Measurements from ENCODE around the gene ANKS1A. TPM values are rescaled to one million over a fixed set of nuclear protein-coding genes. Genes with fewer than 3 reads are reported as not detected.

The ANKS1A gene
- total RNA-seq, 8 experiments from 2014 or later = 19.7 to 46.3 (median 30.9) TPM

DNA sequence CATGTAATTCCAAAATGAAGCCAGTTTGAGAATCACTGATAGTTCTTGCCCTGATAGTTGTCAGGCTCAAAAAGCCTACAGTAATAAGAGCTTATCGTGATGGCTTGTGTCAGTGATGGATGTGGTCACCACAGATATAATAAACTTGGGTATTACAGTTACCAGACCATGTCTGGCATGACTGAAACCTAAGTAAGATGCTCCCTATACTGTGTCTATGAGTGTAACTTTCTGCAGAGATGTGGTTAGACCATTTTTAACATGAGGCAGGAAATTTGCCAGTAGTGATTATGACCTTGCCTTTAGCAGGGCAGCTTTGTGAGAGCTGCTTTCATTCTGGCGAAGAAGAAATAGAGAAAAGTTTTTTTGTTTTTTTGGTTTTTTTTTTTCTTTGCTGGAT, 90.2 kb downstream of the ANKS1A start:
- in situ Hi-C loops (cut with MboI; ENCODE audit: low pct_unique_long_range_greater_than_20kb in 2 of 9, low sequenced_read_pairs in 9 of 9, unreplicated experiment in 9 of 9) = loop anchor here in 8 of 9 experiments (25.0 kb wide), 4 partner anchors 133 to 258 kb away; partner anchors contain the start of genes TCP11 (in 4 of the 8) and SCUBE3 (in 2 of the 8)
- ATAC-seq (replicated peaks in 6 of 8) = no peak
- 83 to 100% (median 100%) methylated on average over 1 to 2 of the region's 2 CpGs; no CpG with 5 or more reads in 2 of the 10 experiments for WGBS, 10 experiments
- Histone ChIP-seq H3K4me1 (replicated peaks in 1 of 2) (no peaks in the 10 kb centered on the region), H3K4me3 (no peak overlapping the region), H3K27ac (no peak overlapping the region)

DNA sequence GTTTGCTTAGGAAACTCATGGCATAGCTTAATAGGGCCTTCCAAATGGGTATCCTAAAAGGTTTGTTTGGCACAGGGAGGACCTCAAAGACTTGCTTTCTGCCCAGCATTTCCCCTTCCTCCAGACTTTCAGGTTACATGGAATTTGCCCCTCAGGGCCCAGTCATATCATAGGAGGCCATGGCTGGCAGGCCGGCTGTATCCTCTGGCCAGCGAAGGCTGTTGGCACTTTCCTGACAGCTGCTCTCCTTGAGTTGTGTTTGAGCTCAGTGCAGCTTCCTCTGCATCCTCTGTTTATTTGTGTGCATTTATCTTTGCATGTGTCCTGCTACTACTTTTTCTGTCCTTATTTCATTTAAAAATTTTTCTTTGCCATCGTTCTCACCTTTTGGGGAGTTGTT, 90.9 kb downstream of the ANKS1A start:
- Histone ChIP-seq H3K4me1 (replicated peaks in 1 of 2) (no peaks in the 10 kb centered on the region), H3K4me3 (no peak overlapping the region), H3K27ac (no peak overlapping the region)
- WGBS, 10 experiments = 57 to 100% (median 91%) methylated on average over 1 to 3 of the region's 3 CpGs; no CpG with 5 or more reads in 1 of the 10 experiments
- in situ Hi-C loops (cut with MboI; ENCODE audit: low pct_unique_long_range_greater_than_20kb in 2 of 9, low sequenced_read_pairs in 9 of 9, unreplicated experiment in 9 of 9) = loop anchor here in 8 of 9 experiments (10.0 to 25.0 kb wide), 5 partner anchors 132 to 257 kb away; partner anchors contain the start of genes TCP11 (in 4 of the 8) and SCUBE3 (in 2 of the 8)
- ATAC-seq (replicated peaks in 6 of 8) = no peak

DNA sequence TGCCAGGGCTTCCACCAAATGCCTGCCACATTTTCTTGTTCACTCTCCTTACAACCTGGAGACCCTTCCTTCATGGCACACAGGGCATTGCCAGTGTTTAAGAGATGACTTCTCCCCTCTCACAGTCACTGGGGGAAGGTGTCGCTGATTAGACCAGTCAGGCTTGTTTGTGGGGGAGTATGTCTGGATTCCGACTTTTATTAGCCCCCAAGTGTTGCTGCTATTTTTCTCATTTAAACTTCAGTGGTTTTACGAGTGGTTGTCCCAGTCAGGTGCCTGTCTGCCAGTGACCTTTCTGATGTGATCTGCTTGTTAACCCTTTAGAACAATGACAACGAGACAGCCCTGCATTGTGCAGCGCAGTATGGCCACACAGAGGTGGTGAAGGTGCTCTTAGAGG, 92.3 kb downstream of the ANKS1A start:
- 57 to 100% (median 88%) methylated on average over 1 to 4 of the region's 5 CpGs; no CpG with 5 or more reads in 2 of the 10 experiments for WGBS, 10 experiments
- Histone ChIP-seq H3K27ac (no peak overlapping the region), H3K4me3 (no peak overlapping the region), H3K4me1 (replicated peaks in 1 of 2) (no peaks in the 10 kb centered on the region)
- in situ Hi-C loops (cut with MboI; ENCODE audit: low pct_unique_long_range_greater_than_20kb in 2 of 9, low sequenced_read_pairs in 9 of 9, unreplicated experiment in 9 of 9) = loop anchor here in 8 of 9 experiments (10.0 to 25.0 kb wide), 5 partner anchors 131 to 256 kb away; partner anchors contain the start of genes TCP11 (in 4 of the 8) and SCUBE3 (in 2 of the 8)
- ATAC-seq (replicated peaks in 6 of 8) = no peak

DNA sequence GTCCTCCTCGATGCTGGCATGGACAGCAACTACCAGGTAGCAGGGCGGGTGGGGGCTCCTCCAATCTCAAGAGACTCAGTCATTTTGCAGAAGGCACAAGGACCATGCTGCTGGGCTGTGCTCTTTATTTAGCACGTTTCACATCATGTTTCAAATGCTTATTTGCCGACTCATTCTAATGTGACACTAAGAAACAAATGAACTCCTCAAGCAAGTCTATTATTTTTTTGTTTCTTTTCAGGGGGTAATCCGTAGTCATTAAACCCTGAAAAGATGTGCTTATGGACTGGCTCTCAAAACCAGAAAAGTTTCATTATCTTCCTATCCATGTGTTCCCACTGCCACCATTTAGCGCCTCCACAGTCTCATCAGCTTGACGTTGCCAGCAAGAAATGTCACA, 92.9 kb downstream of the ANKS1A start:
- peak in 1 of 8 experiments; percentile 17 for ATAC-seq (replicated peaks in 6 of 8)
- Histone ChIP-seq H3K4me1 (replicated peaks in 1 of 2) (peaks cover 1% of the 10 kb centered on the region in 2 donors), H3K4me3 (no peak overlapping the region), H3K27ac (no peak overlapping the region)
- WGBS, 10 experiments = 50 to 84% (median 77%) methylated on average over 1 to 7 of the region's 7 CpGs; no CpG with 5 or more reads in 1 of the 10 experiments
- in situ Hi-C loops (cut with MboI; ENCODE audit: low pct_unique_long_range_greater_than_20kb in 2 of 9, low sequenced_read_pairs in 9 of 9, unreplicated experiment in 9 of 9) = loop anchor here in 8 of 9 experiments (10.0 to 25.0 kb wide), 5 partner anchors 130 to 255 kb away; partner anchors contain the start of genes TCP11 (in 4 of the 8) and SCUBE3 (in 2 of the 8)

DNA sequence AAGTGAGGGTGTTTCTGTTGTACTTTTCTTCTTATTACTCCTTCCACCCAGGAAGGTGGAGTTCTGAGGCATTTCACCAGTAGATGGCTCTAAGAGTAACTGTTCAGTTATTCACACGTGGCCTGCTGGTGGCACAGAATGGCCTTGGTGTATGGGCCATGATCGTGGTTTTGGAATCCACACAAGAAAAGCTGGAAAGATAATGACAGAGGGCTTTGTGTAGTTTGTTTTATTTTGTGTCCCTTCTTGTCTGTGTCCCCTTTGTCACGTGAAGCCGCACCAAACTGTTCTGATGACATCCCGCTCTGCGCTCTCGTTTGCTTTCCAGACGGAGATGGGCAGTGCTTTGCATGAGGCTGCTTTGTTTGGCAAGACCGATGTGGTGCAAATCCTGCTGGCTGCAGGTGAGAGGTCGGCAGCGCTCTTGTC, 93.4 kb downstream of the ANKS1A start:
- Histone ChIP-seq H3K4me1 (replicated peaks in 1 of 2) (peaks cover 3 to 4% of the 10 kb centered on the region in 2 donors), H3K4me3 (no peak overlapping the region), H3K27ac (no peak overlapping the region)
- 7 to 100% (median 88%) methylated on average over 2 to 7 of the region's 11 CpGs; no CpG with 5 or more reads in 2 of the 10 experiments for WGBS, 10 experiments
- peak in 3 of 8 experiments; percentile 37 to 75 (median 43) for ATAC-seq (replicated peaks in 6 of 8)
- in situ Hi-C loops (cut with MboI; ENCODE audit: low pct_unique_long_range_greater_than_20kb in 2 of 9, low sequenced_read_pairs in 9 of 9, unreplicated experiment in 9 of 9) = loop anchor here in 8 of 9 experiments (10.0 to 25.0 kb wide), 5 partner anchors 130 to 255 kb away; partner anchors contain the start of genes TCP11 (in 4 of the 8) and SCUBE3 (in 2 of the 8)

DNA sequence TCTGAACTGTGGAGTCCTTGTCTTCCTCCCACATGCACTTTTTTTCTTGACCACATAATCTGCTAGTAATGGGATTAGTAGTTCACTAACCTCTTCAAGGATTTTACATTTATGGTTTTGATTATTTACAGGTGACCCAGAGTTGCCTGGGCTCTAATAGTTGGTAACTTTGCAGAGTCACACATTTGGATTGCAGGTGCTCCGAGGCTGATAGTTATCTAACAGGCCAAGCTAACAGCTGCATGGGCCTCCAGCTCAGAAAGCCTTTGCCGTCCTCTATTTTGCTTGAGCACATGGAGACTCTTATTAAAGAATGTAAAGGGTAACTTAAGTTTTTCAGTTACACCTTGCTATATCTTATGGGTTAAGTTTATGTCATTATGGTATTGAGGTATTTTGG, 95.4 kb downstream of the ANKS1A start:
- ATAC-seq (replicated peaks in 6 of 8) = no peak
- peaks cover 3 to 4% of the 10 kb centered on the region in 2 donors for H3K4me1 ChIP-seq (replicated peaks in 1 of 2)
- WGBS, 10 experiments = 43 to 100% (median 100%) methylated on average over 1 to 2 of the region's 2 CpGs; no CpG with 5 or more reads in 3 of the 10 experiments
- H3K4me3 ChIP-seq = no peak overlapping the region
- in situ Hi-C loops (cut with MboI; ENCODE audit: low pct_unique_long_range_greater_than_20kb in 2 of 9, low sequenced_read_pairs in 9 of 9, unreplicated experiment in 9 of 9) = loop anchor here in 8 of 9 experiments (10.0 to 25.0 kb wide), 5 partner anchors 128 to 253 kb away; partner anchors contain the start of genes TCP11 (in 4 of the 8) and SCUBE3 (in 2 of the 8)
- H3K27ac ChIP-seq = no peak overlapping the region

DNA sequence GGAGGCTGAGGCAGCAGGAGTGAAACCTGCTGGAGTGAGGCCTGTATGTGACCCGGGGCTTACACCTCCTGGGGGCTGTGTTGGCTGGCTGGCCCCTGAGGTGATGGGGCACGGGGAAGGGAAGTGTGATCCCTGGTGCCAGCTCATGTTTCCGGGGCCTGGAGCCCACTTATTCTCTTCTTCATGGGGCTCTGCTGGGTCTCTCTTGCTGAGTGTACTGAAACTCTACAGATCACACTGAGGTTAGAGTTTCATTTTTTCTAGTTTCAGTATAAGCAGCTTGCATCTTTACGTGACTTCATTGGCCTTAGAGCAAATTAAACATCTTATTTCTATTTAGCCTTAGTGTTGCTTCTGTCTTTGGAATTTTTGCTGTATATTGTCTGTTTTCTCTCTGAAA, 96.2 kb downstream of the ANKS1A start:
- Histone ChIP-seq H3K4me3 (no peak overlapping the region), H3K4me1 (replicated peaks in 1 of 2) (peaks cover 3 to 4% of the 10 kb centered on the region in 2 donors), H3K27ac (no peak overlapping the region)
- 20 to 100% (median 90%) methylated on average over 1 to 2 of the region's 4 CpGs; no CpG with 5 or more reads in 4 of the 10 experiments for WGBS, 10 experiments
- in situ Hi-C loops (cut with MboI; ENCODE audit: low pct_unique_long_range_greater_than_20kb in 2 of 9, low sequenced_read_pairs in 9 of 9, unreplicated experiment in 9 of 9) = loop anchor here in 8 of 9 experiments (10.0 to 25.0 kb wide), 5 partner anchors 127 to 252 kb away; partner anchors contain the start of genes TCP11 (in 4 of the 8) and SCUBE3 (in 2 of the 8)
- no peak for ATAC-seq (replicated peaks in 6 of 8)

DNA sequence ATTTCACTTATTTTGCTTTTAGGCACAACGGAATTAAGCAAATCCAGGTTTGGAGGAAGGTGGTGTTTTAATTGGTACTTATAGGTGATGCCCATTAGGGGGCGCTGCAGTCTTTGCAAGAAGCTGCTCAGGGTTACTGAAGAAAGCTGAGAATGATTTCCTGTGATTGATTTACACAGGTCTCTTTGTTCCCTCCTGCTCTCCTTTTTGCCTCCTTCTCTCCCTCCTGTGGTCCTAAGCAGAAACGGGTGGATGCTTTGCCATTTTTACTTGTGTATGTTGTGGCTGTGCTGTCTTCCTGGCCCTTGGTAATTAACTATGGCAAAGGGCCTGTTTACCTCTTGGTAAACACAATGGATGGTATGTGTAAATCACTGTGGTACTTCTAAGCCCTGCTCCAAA, 97.8 kb downstream of the ANKS1A start:
- WGBS, 10 experiments = 0 to 40% (median 20%) methylated on average over 2 to 3 of the region's 3 CpGs; no CpG with 5 or more reads in 5 of the 10 experiments
- in situ Hi-C loops (cut with MboI; ENCODE audit: low pct_unique_long_range_greater_than_20kb in 2 of 9, low sequenced_read_pairs in 9 of 9, unreplicated experiment in 9 of 9) = loop anchor here in 8 of 9 experiments (10.0 to 25.0 kb wide), 5 partner anchors 125 to 250 kb away; partner anchors contain the start of genes TCP11 (in 4 of the 8) and SCUBE3 (in 2 of the 8)
- H3K27ac ChIP-seq = no peak overlapping the region
- H3K4me1 ChIP-seq (replicated peaks in 1 of 2) = peaks cover 3 to 4% of the 10 kb centered on the region in 2 donors
- ATAC-seq (replicated peaks in 6 of 8) = peak; percentile 11 to 94 (median 87)
- H3K4me3 ChIP-seq = no peak overlapping the region

DNA sequence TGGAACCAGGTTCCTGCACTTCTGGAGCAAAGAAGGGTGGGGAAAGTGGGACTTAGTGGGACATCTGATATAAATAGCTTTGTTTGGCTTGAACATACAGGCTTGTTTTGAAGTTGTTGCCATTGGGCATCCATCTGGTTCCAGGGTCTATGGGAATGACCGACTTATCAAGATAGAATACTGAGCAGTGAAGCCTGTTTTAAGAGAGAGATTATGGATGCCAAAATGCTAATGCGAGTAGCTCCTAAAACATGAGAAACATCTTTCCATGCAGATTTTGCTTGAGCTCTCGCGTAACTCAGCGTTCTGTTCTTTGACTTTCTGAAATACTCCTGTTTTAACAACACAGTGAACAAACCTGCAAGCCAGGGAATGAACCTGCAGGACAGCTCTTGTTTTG, 98.5 kb downstream of the ANKS1A start:
- Histone ChIP-seq H3K4me3 (no peak overlapping the region), H3K4me1 (replicated peaks in 1 of 2) (peaks cover 3 to 4% of the 10 kb centered on the region in 2 donors), H3K27ac (no peak overlapping the region)
- in situ Hi-C loops (cut with MboI; ENCODE audit: low pct_unique_long_range_greater_than_20kb in 2 of 9, low sequenced_read_pairs in 9 of 9, unreplicated experiment in 9 of 9) = loop anchor here in 8 of 9 experiments (10.0 to 25.0 kb wide), 5 partner anchors 125 to 250 kb away; partner anchors contain the start of genes TCP11 (in 4 of the 8) and SCUBE3 (in 2 of the 8)
- ATAC-seq (replicated peaks in 6 of 8) = no peak
- WGBS, 10 experiments = 11 to 100% (median 86%) methylated on average over 1 to 5 of the region's 5 CpGs; no CpG with 5 or more reads in 4 of the 10 experiments

DNA sequence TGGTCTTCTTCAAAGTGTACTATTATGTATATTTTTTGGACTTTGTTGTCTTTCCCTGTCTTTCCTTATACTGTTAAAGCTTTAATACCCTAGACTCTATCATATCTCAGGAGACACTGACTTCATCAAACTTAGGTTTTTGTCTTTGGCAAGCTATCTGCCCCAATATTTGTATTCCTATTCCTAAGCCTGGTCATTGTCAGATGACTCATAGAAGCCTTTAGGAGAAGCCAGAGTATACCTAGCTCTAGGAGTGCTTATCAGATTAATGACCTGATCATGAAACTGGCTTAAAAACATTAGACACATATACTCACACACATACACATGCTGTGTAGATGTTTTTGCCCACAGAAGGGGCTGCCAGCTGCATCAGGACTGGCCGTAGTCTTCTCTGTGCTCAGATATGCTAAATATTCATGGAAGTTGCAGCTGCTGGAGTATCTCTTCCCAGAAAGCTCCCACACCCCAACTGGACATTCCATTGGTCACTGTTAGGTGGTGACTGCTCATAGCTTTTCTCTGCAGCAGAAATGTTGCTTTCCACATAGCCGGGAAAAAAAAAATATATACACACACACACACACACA, 102.0 kb downstream of the ANKS1A start:
- H3K4me1 ChIP-seq (replicated peaks in 1 of 2) = peaks cover 3 to 4% of the 10 kb centered on the region in 2 donors

DNA sequence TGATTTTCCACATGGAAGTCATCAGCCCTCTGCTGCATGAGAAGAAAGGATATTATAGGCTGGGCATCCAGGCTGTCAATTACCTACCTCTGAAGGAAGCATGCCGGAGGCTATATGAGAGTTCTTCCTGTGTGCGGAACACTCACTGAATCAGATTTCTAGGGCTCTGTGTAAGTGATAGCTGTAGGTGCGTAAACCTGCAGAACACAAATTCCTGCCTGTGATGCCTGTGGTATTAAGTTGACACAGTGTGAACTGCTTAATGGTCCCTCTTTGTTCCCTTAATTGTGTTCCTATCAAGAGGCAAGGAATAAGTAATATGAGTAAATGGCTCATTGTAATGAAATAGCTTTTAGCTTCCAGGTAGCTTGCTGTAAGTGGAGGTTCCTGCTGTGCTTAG, 103.3 kb downstream of the ANKS1A start:
- 87 to 100% (median 96%) methylated on average over 1 to 3 of the region's 3 CpGs; no CpG with 5 or more reads in 4 of the 10 experiments for WGBS, 10 experiments
- no peak overlapping the region for H3K4me3 ChIP-seq
- H3K27ac ChIP-seq = no peak overlapping the region
- no peak for ATAC-seq (replicated peaks in 6 of 8)
- H3K4me1 ChIP-seq (replicated peaks in 1 of 2) = no peaks in the 10 kb centered on the region
- in situ Hi-C loops (cut with MboI; ENCODE audit: low pct_unique_long_range_greater_than_20kb in 2 of 9, low sequenced_read_pairs in 9 of 9, unreplicated experiment in 9 of 9) = loop anchor here in 8 of 9 experiments (25.0 kb wide), 4 partner anchors 120 to 245 kb away; partner anchors contain the start of genes TCP11 (in 4 of the 8) and SCUBE3 (in 2 of the 8)

More for the DNA sequence above, 102.0 kb downstream of the ANKS1A start:
- no peak overlapping the region for H3K4me3 ChIP-seq
- whole genome bisulfite sequencing, 10 experiments = 83% methylated on average over 1 of the region's 2 CpGs; no CpG with 5 or more reads in 9 of the 10 experiments
- in situ Hi-C loops (cut with MboI; ENCODE audit: low pct_unique_long_range_greater_than_20kb in 2 of 9, low sequenced_read_pairs in 9 of 9, unreplicated experiment in 9 of 9) = loop anchor here in 8 of 9 experiments (25.0 kb wide), 4 partner anchors 121 to 246 kb away; partner anchors contain the start of genes TCP11 (in 4 of the 8) and SCUBE3 (in 2 of the 8)
- peak in 3 of 8 experiments; percentile 82 to 96 (median 95) for ATAC-seq (replicated peaks in 6 of 8)
- H3K27ac ChIP-seq = no peak overlapping the region

DNA sequence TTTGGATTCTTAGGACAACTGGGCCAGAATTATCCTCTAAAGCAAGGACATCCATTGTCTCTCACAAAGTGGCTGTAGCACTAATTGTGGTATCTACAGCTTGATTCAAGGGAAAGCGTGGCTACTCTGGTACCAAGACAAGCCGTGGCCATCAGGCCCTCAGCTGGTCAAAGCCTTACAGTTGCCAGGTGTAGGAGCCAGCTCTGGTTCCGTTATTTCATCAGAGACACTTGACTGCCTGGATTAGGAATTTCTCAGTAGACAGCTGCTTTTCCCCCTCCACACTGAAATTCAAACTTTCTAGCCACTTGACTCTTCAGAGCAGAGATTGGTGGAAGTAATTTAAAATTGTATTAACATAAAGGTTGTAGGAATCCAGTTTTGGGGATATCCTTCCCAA, 104.2 kb downstream of the ANKS1A start:
- no peak overlapping the region for H3K27ac ChIP-seq
- ATAC-seq (replicated peaks in 6 of 8) = no peak
- H3K4me3 ChIP-seq = no peak overlapping the region
- WGBS, 10 experiments = 92 to 100% (median 98%) methylated on average over 2 to 3 of the region's 3 CpGs; no CpG with 5 or more reads in 4 of the 10 experiments
- in situ Hi-C loops (cut with MboI; ENCODE audit: low pct_unique_long_range_greater_than_20kb in 2 of 9, low sequenced_read_pairs in 9 of 9, unreplicated experiment in 9 of 9) = loop anchor here in 8 of 9 experiments (25.0 kb wide), 4 partner anchors 119 to 244 kb away; partner anchors contain the start of genes TCP11 (in 4 of the 8) and SCUBE3 (in 2 of the 8)
- no peaks in the 10 kb centered on the region for H3K4me1 ChIP-seq (replicated peaks in 1 of 2)
